Loucy (cell line): ENCODE measurements around the gene SLC3A2.

Experiments used
- H2AFZ ChIP-seq: fragments of 200-600 bp; sonication (generic); 2 replicates; pipeline ENCODE4 v1.6.0; 2016; ENCODE audit warnings: antibody characterized with exemption, mild to moderate bottlenecking, low read length, moderate library complexity
- H3F3A ChIP-seq: fragments of 200-600 bp; 2 replicates; pipeline ENCODE4 v1.6.0; 2016; ENCODE audit warnings: antibody characterized with exemption, low read depth, mild to moderate bottlenecking
- H3K27me3 ChIP-seq: fragments of 200-600 bp; sonication (generic); 2 replicates; pipeline ENCODE4 v1.6.1; 2014; ENCODE audit warnings: low read length, mild to moderate bottlenecking; ENCODE audit not compliant: insufficient read depth, poor library complexity, severe bottlenecking
- H3K36me3 ChIP-seq: fragments of 200-600 bp; sonication (generic); 2 replicates; pipeline ENCODE4 v1.6.1; 2016; ENCODE audit warnings: low read length; ENCODE audit not compliant: insufficient read depth
- H3K4me1 ChIP-seq: fragments of 200-600 bp; sonication (generic); 2 replicates; pipeline ENCODE4 v1.5.1; 2014; ENCODE audit warnings: low read length, mild to moderate bottlenecking; ENCODE audit not compliant: insufficient read depth, poor library complexity, severe bottlenecking
- H3K4me2 ChIP-seq: fragments of 200-600 bp; sonication (generic); 2 replicates; pipeline ENCODE4 v1.6.0; 2014; ENCODE audit warnings: antibody characterized with exemption, low read length, low read depth, mild to moderate bottlenecking; ENCODE audit not compliant: poor library complexity, severe bottlenecking
- H3K4me3 ChIP-seq: fragments of 200-600 bp; sonication (generic); 2 replicates; pipeline ENCODE4 v1.5.1; 2014; ENCODE audit warnings: low read length, mild to moderate bottlenecking, mixed read lengths; ENCODE audit not compliant: poor library complexity, severe bottlenecking
- H3K79me2 ChIP-seq: fragments of 200-600 bp; sonication (generic); 2 replicates; pipeline ENCODE4 v1.6.1; 2014; ENCODE audit warnings: low read length; ENCODE audit not compliant: insufficient read depth
- H3K9ac ChIP-seq: fragments of 200-600 bp; sonication (generic); 2 replicates; pipeline ENCODE4 v1.6.0; 2014; ENCODE audit warnings: mild to moderate bottlenecking, low read depth, low read length, moderate library complexity; ENCODE audit not compliant: poor library complexity, severe bottlenecking
- H3K9me2 ChIP-seq: fragments of 200-600 bp; sonication (generic); replicated peaks from 2 replicates; pipeline ENCODE4 v1.6.1; 2016; ENCODE audit warnings: low read depth, low read length, mixed read lengths
- H3K9me3 ChIP-seq: fragments of 200-600 bp; sonication (generic); 2 replicates; pipeline ENCODE4 v1.6.1; 2014; ENCODE audit warnings: mild to moderate bottlenecking, antibody characterized with exemption, low read length, low read depth; ENCODE audit not compliant: insufficient read depth
- H4K20me1 ChIP-seq: fragments of 200-600 bp; sonication (generic); 2 replicates; pipeline ENCODE4 v1.6.0; 2014; ENCODE audit warnings: antibody characterized with exemption, low read length, mild to moderate bottlenecking; ENCODE audit not compliant: insufficient read depth, poor library complexity, severe bottlenecking
- EZH2phosphoT487 ChIP-seq: fragments of 200-600 bp; IDR thresholded peaks from 2 replicates; pipeline ENCODE4 v1.6.1; 2018; ENCODE audit warnings: antibody characterized with exemption, mild to moderate bottlenecking, moderate library complexity, borderline replicate concordance
- TF ChIP-seq, protein P1 (sequence below): fragments of 200-600 bp; sonication (generic); conservative IDR thresholded peaks from 2 replicates; pipeline ENCODE4 v1.5.1; 2014; ENCODE audit warnings: mild to moderate bottlenecking, antibody characterized with exemption, low read length

The SLC3A2 gene

DNA sequence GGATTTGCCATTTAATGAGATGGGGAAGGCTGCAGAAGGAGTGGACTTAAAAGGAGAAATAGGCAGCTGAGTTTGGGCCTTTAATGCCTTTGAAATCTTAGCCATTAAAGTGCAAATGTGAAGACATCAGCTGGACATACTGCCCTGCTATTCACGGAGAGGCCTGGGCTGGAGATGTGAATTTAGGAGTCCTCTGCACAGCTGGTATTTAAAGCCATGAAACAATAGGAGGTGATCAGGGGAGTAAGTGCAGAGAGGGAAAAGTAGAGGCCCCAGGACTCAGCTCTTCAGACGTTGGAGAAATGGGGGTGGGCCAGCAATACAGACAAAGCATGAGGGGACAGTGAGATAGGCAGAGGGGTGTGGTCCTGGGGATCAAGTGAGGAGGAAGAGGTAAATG is 16.6 kb downstream of the SLC3A2 start:
- no peak overlapping the region for H3K4me3 ChIP-seq
- no peak overlapping the region for H3K4me2 ChIP-seq
- TF ChIP-seq, protein P1, sequence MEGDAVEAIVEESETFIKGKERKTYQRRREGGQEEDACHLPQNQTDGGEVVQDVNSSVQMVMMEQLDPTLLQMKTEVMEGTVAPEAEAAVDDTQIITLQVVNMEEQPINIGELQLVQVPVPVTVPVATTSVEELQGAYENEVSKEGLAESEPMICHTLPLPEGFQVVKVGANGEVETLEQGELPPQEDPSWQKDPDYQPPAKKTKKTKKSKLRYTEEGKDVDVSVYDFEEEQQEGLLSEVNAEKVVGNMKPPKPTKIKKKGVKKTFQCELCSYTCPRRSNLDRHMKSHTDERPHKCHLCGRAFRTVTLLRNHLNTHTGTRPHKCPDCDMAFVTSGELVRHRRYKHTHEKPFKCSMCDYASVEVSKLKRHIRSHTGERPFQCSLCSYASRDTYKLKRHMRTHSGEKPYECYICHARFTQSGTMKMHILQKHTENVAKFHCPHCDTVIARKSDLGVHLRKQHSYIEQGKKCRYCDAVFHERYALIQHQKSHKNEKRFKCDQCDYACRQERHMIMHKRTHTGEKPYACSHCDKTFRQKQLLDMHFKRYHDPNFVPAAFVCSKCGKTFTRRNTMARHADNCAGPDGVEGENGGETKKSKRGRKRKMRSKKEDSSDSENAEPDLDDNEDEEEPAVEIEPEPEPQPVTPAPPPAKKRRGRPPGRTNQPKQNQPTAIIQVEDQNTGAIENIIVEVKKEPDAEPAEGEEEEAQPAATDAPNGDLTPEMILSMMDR = no peak
- no peak for TF ChIP-seq EZH2phosphoT487
- no peaks in the 10 kb centered on the region for H3K4me1 ChIP-seq
- H4K20me1 ChIP-seq = no peaks in the 10 kb centered on the region
- no peak overlapping the region for H3K9ac ChIP-seq
- no peaks in the 10 kb centered on the region for H3K36me3 ChIP-seq
- no peaks in the 10 kb centered on the region for H3K79me2 ChIP-seq
- H3K27me3 ChIP-seq = no peaks in the 10 kb centered on the region
- H3K9me2 ChIP-seq = no peaks in the 10 kb centered on the region
- no peak overlapping the region for H2AFZ ChIP-seq
- H3K9me3 ChIP-seq = no peaks in the 10 kb centered on the region
- no peaks in the 10 kb centered on the region for H3F3A ChIP-seq

DNA sequence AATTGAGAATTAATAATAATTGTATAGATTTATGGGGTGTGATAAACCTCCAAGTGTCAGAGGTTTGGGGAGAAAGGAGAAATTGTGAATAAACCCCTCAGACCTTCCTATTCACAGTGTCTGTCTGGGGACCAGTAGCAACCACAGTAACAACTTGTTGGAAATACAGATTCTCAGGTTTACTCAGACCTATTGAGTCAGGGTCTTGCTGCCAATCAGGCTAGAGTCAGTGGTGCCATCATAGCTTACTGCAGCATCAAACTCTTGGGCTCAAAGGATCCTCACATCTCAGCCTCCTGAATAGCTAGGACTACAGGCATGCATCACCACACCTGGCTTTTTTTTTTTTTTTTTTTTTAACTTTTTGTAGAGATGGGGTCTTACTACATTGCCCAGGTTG is 17.3 kb downstream of the SLC3A2 start:
- H3F3A ChIP-seq = no peaks in the 10 kb centered on the region
- no peak overlapping the region for H3K4me3 ChIP-seq
- no peaks in the 10 kb centered on the region for H3K9me3 ChIP-seq
- H3K27me3 ChIP-seq = no peaks in the 10 kb centered on the region
- no peak overlapping the region for H2AFZ ChIP-seq
- H3K4me1 ChIP-seq = no peaks in the 10 kb centered on the region
- H3K36me3 ChIP-seq = no peaks in the 10 kb centered on the region
- H4K20me1 ChIP-seq = no peaks in the 10 kb centered on the region
- no peak overlapping the region for H3K4me2 ChIP-seq
- no peak for TF ChIP-seq EZH2phosphoT487
- TF ChIP-seq, protein P1 = no peak
- H3K9me2 ChIP-seq = no peaks in the 10 kb centered on the region
- no peaks in the 10 kb centered on the region for H3K79me2 ChIP-seq
- H3K9ac ChIP-seq = no peak overlapping the region

DNA sequence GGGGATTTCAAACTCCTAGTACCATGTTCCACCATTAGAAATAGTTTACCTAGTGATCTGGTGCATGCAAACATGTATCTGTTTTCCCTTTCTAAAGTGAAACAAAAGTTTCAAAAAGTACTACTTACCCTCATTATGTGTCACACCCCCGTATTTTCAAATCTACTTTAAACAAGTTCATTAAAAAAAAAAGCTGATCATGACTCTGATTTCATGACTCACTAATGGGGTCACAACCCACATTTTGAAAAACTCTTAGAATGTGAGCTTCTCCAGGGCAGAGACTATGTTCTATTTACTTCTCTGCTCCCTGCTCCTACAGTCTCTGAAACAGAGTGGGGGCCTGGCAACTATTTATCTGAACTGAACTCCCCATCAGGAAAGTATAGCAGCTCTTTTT is 22.2 kb downstream of the SLC3A2 start:
- Histone ChIP-seq H3K79me2 (no peaks in the 10 kb centered on the region), H3K4me2 (no peak overlapping the region), H3K36me3 (no peaks in the 10 kb centered on the region), H4K20me1 (no peaks in the 10 kb centered on the region), H2AFZ (no peak overlapping the region), H3K27me3 (no peaks in the 10 kb centered on the region), H3K4me3 (no peak overlapping the region), H3K4me1 (peaks cover 6% of the 10 kb centered on the region), H3K9me3 (no peaks in the 10 kb centered on the region), H3K9ac (no peak overlapping the region), H3F3A (no peaks in the 10 kb centered on the region), H3K9me2 (no peaks in the 10 kb centered on the region)
- TF ChIP-seq, protein P1 = no peak
- TF ChIP-seq EZH2phosphoT487 = no peak
